ENCODE data around the gene COX5A. TPM values are rescaled to one million over a fixed set of nuclear protein-coding genes. Genes with fewer than 3 reads are reported as not detected.

COX5A gene
- 184 and 373 TPM in 2 replicates for polyA plus RNA-seq

DNA sequence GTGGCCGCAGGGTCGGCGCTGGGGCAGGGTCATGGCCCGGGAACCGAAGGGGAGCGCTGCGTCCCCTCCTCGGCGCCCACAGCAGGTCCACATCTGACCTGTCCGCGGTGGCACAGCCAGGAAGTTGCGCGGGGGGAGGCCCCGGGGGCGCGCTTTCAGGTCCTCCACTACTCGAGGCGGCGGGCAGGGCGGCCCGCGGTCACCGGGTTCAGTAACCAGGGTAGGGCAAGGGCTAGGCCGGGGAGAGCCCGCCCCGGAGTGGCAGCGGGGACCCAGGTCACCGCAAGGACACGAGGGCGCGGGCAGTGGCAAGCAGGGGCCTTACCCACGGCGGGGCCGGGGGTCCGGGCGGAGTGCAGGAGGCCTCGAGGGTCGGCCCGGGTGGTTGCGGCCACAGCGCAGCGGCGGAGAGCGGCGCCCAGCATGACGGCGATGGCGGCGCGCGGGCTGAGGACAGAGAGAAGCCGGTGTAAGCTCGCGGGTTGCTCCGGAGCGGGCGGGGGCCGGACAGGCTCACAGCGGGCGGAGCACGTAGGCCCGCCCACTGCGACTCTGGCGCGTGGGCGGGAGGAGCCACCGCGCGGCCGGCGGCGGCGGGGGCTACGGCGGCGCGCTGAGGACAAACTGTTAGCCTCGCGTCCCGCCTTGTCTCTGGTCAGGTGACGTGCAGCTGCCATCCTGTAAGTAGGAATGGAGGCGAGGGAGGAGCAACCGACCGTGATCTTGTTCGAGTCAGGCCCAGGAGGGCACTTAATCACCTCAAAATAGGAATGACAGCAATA, at the start of gene COX5A:
TSS of gene COX5A (minus strand) at position 484 of the 782 bp plus-strand sequence. CDS start at position 425, 59 bp downstream.

GRCh38 chr15:74956648-74957475, 19.0 kb upstream of the COX5A start, which contains the start of gene RPP25:
RPP25 (minus strand) TSS chr15:74956772; CDS start chr15:74956583, 189 bp downstream.

GRCh38 chr15:74906450-74907162, 31.3 kb downstream of the COX5A start, which contains the start of gene FAM219B:
FAM219B (minus strand) TSS chr15:74906851; CDS start chr15:74906800, 51 bp downstream.

GRCh38 chr15:74889883-74890664, 47.8 kb downstream of the COX5A start, which contains the start of gene MPI:
MPI (plus strand) TSS chr15:74890042; CDS start chr15:74890074, 32 bp downstream.

GRCh38 chr15:74873036-74873755, 64.7 kb downstream of the COX5A start, which contains the start of gene SCAMP2:
SCAMP2 (minus strand) TSS chr15:74873365; CDS start chr15:74873255, 110 bp downstream.

Other genes starting within 250 kb of the COX5A start
- gene EDC3, start 242.0 kb downstream of the COX5A start, polyA plus RNA-seq = 3.7 and 5.3 TPM in 2 replicates
- not detected in 2 replicates for gene CYP1A1, start 212.5 kb downstream of the COX5A start, polyA plus RNA-seq
- gene CYP1A2, start 189.2 kb downstream of the COX5A start, polyA plus RNA-seq = not detected in 2 replicates
- gene CSK, start 156.0 kb downstream of the COX5A start, polyA plus RNA-seq = 0.19 and 0.24 TPM in 2 replicates
- not detected in 2 replicates for gene LMAN1L, start 125.2 kb downstream of the COX5A start, polyA plus RNA-seq
- 2.4 TPM in 1 of 2 replicates, not detected in the other for gene CPLX3, start 111.4 kb downstream of the COX5A start, polyA plus RNA-seq
- gene ULK3, start 94.9 kb downstream of the COX5A start, polyA plus RNA-seq = 2.9 and 6.7 TPM in 2 replicates
- gene SCAMP2, start 64.7 kb downstream of the COX5A start, polyA plus RNA-seq = 6.7 and 14.8 TPM in 2 replicates
- gene MPI, start 48.0 kb downstream of the COX5A start, polyA plus RNA-seq = 16.4 and 21.3 TPM in 2 replicates
- gene FAM219B, start 31.2 kb downstream of the COX5A start, polyA plus RNA-seq = 9.9 and 10.2 TPM in 2 replicates
- gene RPP25, start 18.7 kb upstream of the COX5A start, polyA plus RNA-seq = not detected in 2 replicates
- 36.5 and 48.3 TPM in 2 replicates for gene SCAMP5, start 57.5 kb upstream of the COX5A start, polyA plus RNA-seq
- 1.2 and 4.1 TPM in 2 replicates for gene PPCDC, start 85.5 kb upstream of the COX5A start, polyA plus RNA-seq

All from Purkinje cell (primary cell).